HG02623 (cell line): Measurements from ENCODE around the gene EXTL2.
"Not testable (repeated sequence)": the region's sequence is repeated elsewhere in the genome, so short reads cannot be mapped to it uniquely, and the experiment has no call there.

Experiments
- ATAC-seq: cut with Tn5 transposase; IDR thresholded peaks from one replicate; pipeline ENCODE4 v1.9.1; 2021; ENCODE audit warnings: moderate library complexity; ENCODE audit not compliant: unreplicated experiment

EXTL2 gene

GRCh38 chr1:100861379-100861778 is 33.3 kb downstream of the EXTL2 start:
- no peak for ATAC-seq

- no peak for ATAC-seq
Observed at GRCh38 chr1:100860397-100860991, 34.1 kb downstream of the EXTL2 start.

GRCh38 chr1:100855116-100855515 is 39.5 kb downstream of the EXTL2 start:
- ATAC-seq = not testable (repeated sequence)

GRCh38 chr1:100852976-100853375 is 41.7 kb downstream of the EXTL2 start:
- ATAC-seq = no peak

- no peak for ATAC-seq
Observed at GRCh38 chr1:100851726-100852125, 42.9 kb downstream of the EXTL2 start.

GRCh38 chr1:100847361-100848082 is 47.1 kb downstream of the EXTL2 start:
- ATAC-seq = no peak

GRCh38 chr1:100843160-100843559 is 51.5 kb downstream of the EXTL2 start:
- ATAC-seq = not testable (repeated sequence)

GRCh38 chr1:100835866-100836842 is 58.5 kb downstream of the EXTL2 start:
- ATAC-seq = no peak

- peak; percentile 63 for ATAC-seq
Observed at GRCh38 chr1:100834777-100835660, 59.6 kb downstream of the EXTL2 start.

- ATAC-seq = no peak
Observed at GRCh38 chr1:100832694-100833428, 61.8 kb downstream of the EXTL2 start.

- not testable (repeated sequence) for ATAC-seq
Observed at GRCh38 chr1:100825666-100826065, 69.0 kb downstream of the EXTL2 start.
